Uterine smooth muscle cell (primary cell): Measurements from ENCODE around the gene ZNF197. TPM values are rescaled to one million over a fixed set of nuclear protein-coding genes. Genes with fewer than 3 reads are reported as not detected.

Experiments used
- total RNA-seq: library from RNA; depleted of rRNA; stranded (reverse); fragments of >200 nt; gene quantifications from 2 replicates; pipeline ENCODE4 v1.2.3, GENCODE V29; 2014

ZNF197 gene
- total RNA-seq = 18.3 and 18.9 TPM in 2 replicates

DNA sequence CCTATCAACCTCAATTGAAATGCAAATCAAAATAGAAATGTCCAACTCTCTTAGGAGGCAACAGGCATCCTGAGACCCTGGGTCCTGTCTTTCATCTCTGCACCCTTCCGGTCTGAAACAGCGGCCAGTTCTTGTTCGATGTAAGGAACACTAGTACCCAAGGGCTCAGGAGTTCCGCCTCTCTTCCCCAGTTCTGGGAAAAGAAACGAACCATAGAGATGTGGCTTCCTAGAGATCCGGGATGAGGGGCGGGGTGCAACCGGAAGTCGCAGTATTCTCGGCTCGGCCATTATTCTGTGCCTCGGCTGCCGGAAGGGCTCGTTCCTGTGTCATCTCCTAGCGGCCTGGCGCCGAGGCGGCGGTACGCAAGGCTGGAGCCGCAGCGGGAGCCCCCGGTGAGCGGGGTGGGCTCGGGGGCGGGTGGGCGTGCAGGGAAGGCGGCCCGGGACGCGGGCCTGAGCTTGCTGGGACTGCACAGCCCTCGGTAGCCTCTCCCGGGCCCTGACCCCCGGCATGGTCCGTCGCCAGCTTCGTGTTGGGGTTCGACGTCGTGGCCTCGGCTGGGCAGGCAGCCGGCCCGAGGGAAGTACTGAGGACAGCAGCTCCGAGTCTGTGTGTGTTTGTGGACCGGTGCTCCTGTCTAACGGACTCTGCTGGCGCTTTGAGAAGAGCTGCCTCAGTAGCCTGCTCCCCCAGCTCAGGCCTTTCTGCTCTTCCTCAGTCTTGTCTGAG, at the start of gene ZNF197:
TSS of gene ZNF197 (plus strand) at position 288 of the 732 bp plus-strand sequence. CDS start 4,119 bp downstream, outside the sequence.

GRCh38 chr3:44584646-44585501, 40.0 kb upstream of the ZNF197 start, which contains the start of gene ZNF660:
TSS of gene ZNF660 (plus strand) at chr3:44584964. CDS start at chr3:44594194, 9,230 bp downstream.

DNA sequence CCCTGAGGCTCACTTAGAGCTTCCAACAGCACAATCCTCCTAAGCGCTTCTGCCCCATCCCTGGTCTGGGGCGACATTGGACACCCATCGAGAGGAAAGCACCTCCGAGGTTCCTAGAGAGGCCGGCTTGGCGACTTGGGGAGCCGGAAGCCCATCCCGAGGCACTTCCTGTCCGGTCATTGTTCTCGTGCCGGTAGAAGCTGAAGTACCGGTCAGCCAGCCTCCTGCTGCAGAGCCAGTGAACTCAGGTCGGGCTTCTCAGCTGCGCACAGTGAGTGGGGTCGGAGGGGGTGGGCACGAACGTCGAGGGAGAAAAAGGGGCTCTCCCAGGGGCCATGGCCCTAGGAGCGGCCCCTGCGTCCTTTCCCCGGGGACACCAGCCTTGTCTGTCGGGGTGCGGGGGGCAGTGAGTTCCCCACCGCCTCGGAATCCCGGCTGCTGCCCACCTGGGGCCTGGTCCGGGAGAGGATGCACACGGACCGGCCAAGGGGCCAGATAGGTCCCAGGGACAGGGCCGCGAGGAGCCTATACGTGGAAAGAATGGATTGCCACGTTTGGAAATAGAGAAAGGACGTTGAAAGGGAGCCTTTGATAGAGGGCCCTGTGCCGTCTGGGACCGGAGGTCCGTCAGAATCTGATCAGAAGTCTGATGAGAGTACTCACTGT, 23.9 kb downstream of the ZNF197 start, which contains the start of gene ZNF35:
TSS of gene ZNF35 (plus strand) at position 169 of the 666 bp plus-strand sequence. CDS start 2,336 bp downstream, outside the sequence.

Other genes starting within 250 kb of the ZNF197 start
- gene ZNF445, start 147.4 kb upstream of the ZNF197 start, total RNA-seq = 10.9 and 11.7 TPM in 2 replicates
- 5.5 and 7.4 TPM in 2 replicates for gene ZKSCAN7, start 69.8 kb upstream of the ZNF197 start, total RNA-seq
- gene ZNF660, start 40.1 kb upstream of the ZNF197 start, total RNA-seq = 0.55 and 1.7 TPM in 2 replicates
- gene ZNF35, start 23.7 kb downstream of the ZNF197 start, total RNA-seq = 9.0 and 14.4 TPM in 2 replicates
- 4.7 and 5.8 TPM in 2 replicates for gene ZNF502, start 87.6 kb downstream of the ZNF197 start, total RNA-seq
- gene ZNF501, start 104.6 kb downstream of the ZNF197 start, total RNA-seq = 7.1 and 8.1 TPM in 2 replicates
- gene KIAA1143, start 136.6 kb downstream of the ZNF197 start, total RNA-seq = 17.4 and 19.5 TPM in 2 replicates
- 7.4 and 27.2 TPM in 2 replicates for gene KIF15, start 136.8 kb downstream of the ZNF197 start, total RNA-seq
- gene TMEM42, start 236.9 kb downstream of the ZNF197 start, total RNA-seq = 11.8 and 23.1 TPM in 2 replicates
- not detected in 2 replicates for gene TGM4, start 249.6 kb downstream of the ZNF197 start, total RNA-seq